Suprapubic skin (tissue), 4 donors: ENCODE measurements around the gene SLC25A10. TPM values are rescaled to one million over a fixed set of nuclear protein-coding genes. Genes with fewer than 3 reads are reported as not detected.
A peak's percentile ranks its signal among the peaks of the same experiment; 100 is the strongest.

Source experiments
- DNase-seq, 2 donors: peaks; one replicate each; pipeline ENCODE4 v3.0.0-alpha.2; 2019; ENCODE audit warnings: low spot score in 2 of 2
- H3K27ac ChIP-seq: fragments of 200-600 bp; sonication (generic); one replicate; pipeline ENCODE4 v1.5.1; 2019
- H3K27me3 ChIP-seq: fragments of 200-600 bp; sonication (generic); one replicate; pipeline ENCODE4 v1.5.1; 2019
- H3K36me3 ChIP-seq: fragments of 200-600 bp; sonication (generic); one replicate; pipeline ENCODE4 v1.5.1; 2019
- H3K4me1 ChIP-seq: fragments of 200-600 bp; sonication (generic); one replicate; pipeline ENCODE4 v1.5.1; 2019
- H3K4me3 ChIP-seq: fragments of 200-600 bp; sonication (generic); one replicate; pipeline ENCODE4 v1.5.1; 2019; ENCODE audit warnings: mild to moderate bottlenecking
- H3K9me3 ChIP-seq: fragments of 200-600 bp; sonication (generic); one replicate; pipeline ENCODE4 v1.5.1; 2019
- EP300 ChIP-seq: sonication (generic); formaldehyde crosslinking; IDR thresholded peaks from one replicate; pipeline ENCODE4 v1.6.1; 2017; ENCODE audit warnings: antibody characterized with exemption
- POLR2A ChIP-seq, 2 donors: fragments of 450-650 bp; IDR thresholded peaks; one replicate each; pipeline ENCODE4 v1.6.1; 2017; ENCODE audit warnings: antibody characterized with exemption in 2 of 2, mild to moderate bottlenecking in 2 of 2, moderate library complexity in 2 of 2
- POLR2AphosphoS5 ChIP-seq, 3 donors: sonication (generic); formaldehyde crosslinking; IDR thresholded peaks; one replicate each; pipeline ENCODE4 v1.6.1; 2017; ENCODE audit warnings: antibody characterized with exemption in 3 of 3
- WGBS: methylation state at CpG from one replicate; pipeline ENCODE4 v1.1.5; 2018; 5-methylcytosine and 5-hydroxymethylcytosine counted together
- total RNA-seq, 4 donors: library from RNA; depleted of rRNA; stranded (reverse); fragments of >200 nt; gene quantifications; one replicate each; pipeline ENCODE4 v1.1.0, GENCODE V29; 2016
- TF ChIP-seq, protein P1 (sequence below), 2 donors: fragments of 200-600 bp in 1 of 2; fragments of 450-650 bp in 1 of 2; sonication (generic) in 1 of 2; IDR thresholded peaks; one replicate each; pipeline ENCODE4 v1.5.1; 2016 to 2019; ENCODE audit warnings: antibody characterized with exemption in 2 of 2, mild to moderate bottlenecking in 1 of 2, moderate library complexity in 1 of 2

SLC25A10 gene
- total RNA-seq, 4 donors from 2014 or later: 14.1 to 32.0 (median 16.9) TPM

DNA sequence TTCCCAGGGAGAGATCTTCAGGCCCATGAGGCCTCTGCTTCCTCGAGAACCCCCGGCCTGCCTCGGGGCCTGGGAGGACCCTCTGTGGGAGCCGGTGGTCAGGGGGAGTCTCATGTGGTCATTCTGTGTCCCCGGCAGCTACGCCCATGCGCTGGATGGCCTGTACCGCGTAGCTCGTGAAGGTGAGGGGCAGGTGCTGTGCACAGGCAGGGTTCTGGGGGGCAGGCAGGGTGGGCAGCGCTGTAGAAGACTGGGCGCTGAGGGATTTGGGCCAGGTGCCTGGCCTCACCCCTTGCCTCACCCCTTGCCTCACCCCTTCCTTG lies 4.6 kb downstream of the SLC25A10 start:
- 93% methylated on average over 8 of the region's 12 CpGs for WGBS
- peaks cover 46% of the 10 kb centered on the region for H3K4me1 ChIP-seq
- no peak overlapping the region for H3K27ac ChIP-seq
- peaks cover 34% of the 10 kb centered on the region for H3K36me3 ChIP-seq
- H3K27me3 ChIP-seq: no peaks in the 10 kb centered on the region
- no peaks in the 10 kb centered on the region for H3K9me3 ChIP-seq
- no peak overlapping the region for H3K4me3 ChIP-seq
- TF ChIP-seq POLR2AphosphoS5 (IDR thresholded peaks at IDR 0.05) (no peak), POLR2A (IDR thresholded peaks at IDR 0.05) (no peak), EP300 (no peak)
- TF ChIP-seq, protein P1, sequence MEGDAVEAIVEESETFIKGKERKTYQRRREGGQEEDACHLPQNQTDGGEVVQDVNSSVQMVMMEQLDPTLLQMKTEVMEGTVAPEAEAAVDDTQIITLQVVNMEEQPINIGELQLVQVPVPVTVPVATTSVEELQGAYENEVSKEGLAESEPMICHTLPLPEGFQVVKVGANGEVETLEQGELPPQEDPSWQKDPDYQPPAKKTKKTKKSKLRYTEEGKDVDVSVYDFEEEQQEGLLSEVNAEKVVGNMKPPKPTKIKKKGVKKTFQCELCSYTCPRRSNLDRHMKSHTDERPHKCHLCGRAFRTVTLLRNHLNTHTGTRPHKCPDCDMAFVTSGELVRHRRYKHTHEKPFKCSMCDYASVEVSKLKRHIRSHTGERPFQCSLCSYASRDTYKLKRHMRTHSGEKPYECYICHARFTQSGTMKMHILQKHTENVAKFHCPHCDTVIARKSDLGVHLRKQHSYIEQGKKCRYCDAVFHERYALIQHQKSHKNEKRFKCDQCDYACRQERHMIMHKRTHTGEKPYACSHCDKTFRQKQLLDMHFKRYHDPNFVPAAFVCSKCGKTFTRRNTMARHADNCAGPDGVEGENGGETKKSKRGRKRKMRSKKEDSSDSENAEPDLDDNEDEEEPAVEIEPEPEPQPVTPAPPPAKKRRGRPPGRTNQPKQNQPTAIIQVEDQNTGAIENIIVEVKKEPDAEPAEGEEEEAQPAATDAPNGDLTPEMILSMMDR (IDR thresholded peaks at IDR 0.05): no peak
- peak in 1 of 2 donors; percentile 63 for DNase-seq

DNA sequence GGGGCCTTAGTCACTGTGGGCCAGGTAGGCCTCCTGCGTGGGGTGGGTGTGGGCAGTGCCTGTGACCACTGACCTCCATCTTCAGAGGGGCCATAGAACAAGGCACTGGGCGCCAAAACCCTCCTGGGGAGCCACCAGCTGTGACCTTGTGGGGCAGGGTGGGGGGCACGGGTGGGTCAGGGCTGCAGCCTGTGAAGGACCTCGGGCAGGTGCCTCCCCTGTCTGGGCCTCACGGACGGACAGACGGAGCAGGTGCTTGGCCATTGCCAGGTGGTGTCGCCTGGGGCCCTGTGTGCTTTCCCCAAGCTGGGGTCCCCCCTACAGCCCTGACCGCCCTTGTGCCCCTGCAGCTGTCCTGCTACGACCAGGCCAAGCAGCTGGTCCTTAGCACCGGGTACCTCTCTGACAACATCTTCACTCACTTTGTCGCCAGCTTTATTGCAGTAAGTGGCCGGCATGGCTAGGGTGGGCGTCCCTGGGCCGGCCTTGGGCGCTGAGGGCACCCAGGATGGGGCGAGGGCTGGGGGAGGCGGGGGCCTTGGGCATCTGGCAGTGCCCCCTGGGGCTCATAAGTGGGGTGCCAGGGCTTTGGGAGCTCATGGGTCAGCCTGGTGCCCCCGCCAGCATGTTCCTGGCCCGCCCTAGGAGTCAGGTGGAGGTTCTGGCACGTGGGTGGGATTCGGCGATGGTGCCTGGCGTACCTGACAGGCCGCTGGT lies 5.1 kb downstream of the SLC25A10 start:
- Histone ChIP-seq H3K27me3 (no peaks in the 10 kb centered on the region), H3K27ac (no peak overlapping the region), H3K9me3 (no peaks in the 10 kb centered on the region), H3K36me3 (peaks cover 34% of the 10 kb centered on the region), H3K4me3 (no peak overlapping the region), H3K4me1 (peaks cover 48% of the 10 kb centered on the region)
- DNase-seq: peak in 1 of 2 donors; percentile 62
- TF ChIP-seq, protein P1 (IDR thresholded peaks at IDR 0.05): no peak
- TF ChIP-seq POLR2AphosphoS5 (IDR thresholded peaks at IDR 0.05): no peak
- 100% methylated on average over 2 of the region's 25 CpGs for WGBS

DNA sequence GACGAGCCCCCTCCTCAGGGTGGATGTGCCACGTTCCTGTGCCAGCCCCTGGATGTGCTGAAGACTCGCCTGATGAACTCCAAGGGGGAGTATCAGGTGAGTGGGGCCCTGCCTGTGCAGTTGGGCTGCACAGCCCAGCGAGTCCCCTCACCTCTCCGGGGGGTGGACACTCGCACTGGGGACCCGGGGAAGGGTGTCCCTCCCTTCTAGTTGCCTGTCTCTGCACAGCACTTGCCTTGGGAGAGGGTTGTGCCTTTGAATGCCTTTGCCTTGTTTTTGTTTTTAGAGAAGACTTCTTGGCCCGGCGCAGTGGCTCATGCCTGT lies 5.6 kb downstream of the SLC25A10 start:
- Histone ChIP-seq H3K27ac (no peak overlapping the region), H3K4me1 (peaks cover 49% of the 10 kb centered on the region), H3K4me3 (no peak overlapping the region), H3K36me3 (peaks cover 34% of the 10 kb centered on the region), H3K9me3 (no peaks in the 10 kb centered on the region), H3K27me3 (no peaks in the 10 kb centered on the region)
- 96% methylated on average over 6 of the region's 9 CpGs for WGBS
- DNase-seq: no peak
- TF ChIP-seq, protein P1 (IDR thresholded peaks at IDR 0.05): no peak
- TF ChIP-seq POLR2AphosphoS5 (IDR thresholded peaks at IDR 0.05) (no peak), EP300 (no peak), POLR2A (IDR thresholded peaks at IDR 0.05) (no peak)

DNA sequence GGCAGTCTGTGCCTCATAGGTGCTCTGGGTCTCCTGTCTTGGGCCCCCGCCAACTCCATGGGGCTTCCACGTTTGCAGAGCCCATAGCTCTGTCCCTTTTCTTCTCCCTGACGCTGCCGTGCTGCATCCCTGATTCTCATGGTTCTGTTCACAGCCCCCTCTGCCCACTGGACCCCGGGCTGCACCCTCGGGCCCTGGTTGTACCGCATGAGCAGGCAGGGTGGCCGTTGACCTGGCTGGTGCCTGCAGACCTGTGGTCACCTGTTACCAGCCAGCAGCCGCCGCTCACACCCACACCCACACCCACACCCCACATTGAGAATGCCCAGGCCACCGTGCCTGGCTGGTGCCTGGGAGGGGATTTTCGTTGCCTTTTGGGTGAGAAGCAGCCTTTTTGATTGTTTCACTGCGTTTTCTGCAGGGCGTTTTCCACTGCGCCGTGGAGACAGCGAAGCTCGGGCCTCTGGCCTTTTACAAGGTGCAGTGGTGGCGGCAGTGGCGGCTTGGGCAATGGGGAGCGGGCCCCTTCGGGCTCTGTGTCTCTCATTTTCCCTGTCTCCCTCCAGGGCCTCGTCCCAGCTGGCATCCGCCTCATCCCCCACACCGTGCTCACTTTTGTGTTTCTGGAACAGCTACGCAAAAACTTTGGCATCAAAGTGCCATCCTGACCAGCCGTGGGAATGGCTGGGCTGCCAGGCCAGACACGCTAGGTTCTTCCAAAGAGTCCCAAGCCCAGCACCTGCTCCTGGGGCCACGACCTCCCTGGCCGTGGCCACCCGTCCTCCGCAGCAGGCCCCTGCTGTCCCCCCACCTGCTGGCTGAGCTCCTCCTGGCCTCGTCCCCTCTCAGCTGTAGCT lies 7.6 kb downstream of the SLC25A10 start:
- TF ChIP-seq EP300 (no peak), POLR2AphosphoS5 (IDR thresholded peaks at IDR 0.05) (no peak), POLR2A (IDR thresholded peaks at IDR 0.05) (no peak)
- TF ChIP-seq, protein P1 (IDR thresholded peaks at IDR 0.05): no peak
- 86% methylated on average over 32 of the region's 33 CpGs for WGBS
- Histone ChIP-seq H3K36me3 (peaks cover 34% of the 10 kb centered on the region), H3K4me3 (no peak overlapping the region), H3K9me3 (no peaks in the 10 kb centered on the region), H3K4me1 (peaks cover 50% of the 10 kb centered on the region), H3K27me3 (no peaks in the 10 kb centered on the region), H3K27ac (no peak overlapping the region)
- DNase-seq: no peak

DNA sequence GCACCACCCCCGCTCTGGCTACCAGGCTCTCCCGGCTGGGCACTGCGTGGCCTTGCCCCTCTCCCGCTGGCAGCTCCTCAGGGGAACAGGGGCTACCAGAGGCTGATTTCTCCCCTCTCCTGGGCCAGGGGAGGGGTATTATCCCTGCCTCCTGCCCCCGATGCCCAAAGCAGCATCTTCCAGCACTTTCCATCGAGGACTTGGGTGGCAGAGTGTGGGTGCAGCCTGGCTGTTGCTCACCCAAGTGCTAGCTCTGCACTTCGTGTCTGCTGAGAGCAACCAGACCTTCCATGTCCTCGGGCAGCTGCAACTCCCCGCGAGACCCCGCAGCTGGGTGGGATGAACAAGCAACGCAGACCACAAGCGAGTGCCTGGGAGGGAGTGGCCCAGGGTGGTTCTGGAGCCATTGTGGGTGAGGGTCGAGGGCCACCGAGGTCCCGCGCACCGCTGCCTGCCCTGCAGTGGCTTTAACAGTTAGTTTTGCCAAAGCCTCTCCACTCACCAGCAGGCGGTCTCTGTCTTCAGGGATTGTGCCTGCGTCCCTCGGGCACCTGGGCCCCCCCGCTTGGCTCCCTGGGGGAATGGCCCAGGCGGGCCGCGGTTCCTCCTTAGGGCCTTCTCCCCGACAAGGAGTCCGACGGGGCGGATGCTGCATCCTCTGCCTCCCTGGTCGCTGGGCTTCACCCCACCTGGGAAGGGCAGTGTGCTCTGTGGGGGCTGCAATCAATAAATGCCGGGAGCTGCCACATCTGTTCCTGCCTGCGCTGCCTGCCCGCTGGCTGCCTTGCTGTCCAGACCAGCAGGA lies 8.4 kb downstream of the SLC25A10 start:
- Histone ChIP-seq H3K4me1 (peaks cover 45% of the 10 kb centered on the region), H3K4me3 (no peak overlapping the region), H3K27me3 (no peaks in the 10 kb centered on the region), H3K9me3 (no peaks in the 10 kb centered on the region), H3K27ac (no peak overlapping the region), H3K36me3 (peaks cover 30% of the 10 kb centered on the region)
- TF ChIP-seq, protein P1 (IDR thresholded peaks at IDR 0.05): no peak
- TF ChIP-seq EP300 (no peak), POLR2AphosphoS5 (IDR thresholded peaks at IDR 0.05) (no peak), POLR2A (IDR thresholded peaks at IDR 0.05) (no peak)
- 89% methylated on average over 21 of the region's 33 CpGs for WGBS
- peak in 1 of 2 donors; percentile 61 for DNase-seq
